ENCODE measurements around the gene CHST3.
"Not testable (repeated sequence)": the region's sequence is repeated elsewhere in the genome, so short reads cannot be mapped to it uniquely, and the experiment has no call there.

CHST3 gene

GRCh38 chr10:71964098-71964742 lies at the start of gene CHST3:
Gene CHST3 (plus strand): TSS chr10:71964395. CDS start chr10:72005843, 41,448 bp downstream.
- DNase-seq (ENCODE audit: low spot score) = no peak

- no peak for DNase-seq (ENCODE audit: low spot score)
Measured at GRCh38 chr10:71916827-71917226, 47.4 kb upstream of the CHST3 start.

GRCh38 chr10:71918992-71919391 lies 45.2 kb upstream of the CHST3 start:
- no peak for DNase-seq (ENCODE audit: low spot score)

GRCh38 chr10:71919956-71920539 lies 44.1 kb upstream of the CHST3 start:
- not testable (repeated sequence) for DNase-seq (ENCODE audit: low spot score)

- DNase-seq (ENCODE audit: low spot score) = no peak
Measured at GRCh38 chr10:71920540-71921323, 43.5 kb upstream of the CHST3 start.

GRCh38 chr10:71921324-71922027 lies 42.7 kb upstream of the CHST3 start:
- DNase-seq (ENCODE audit: low spot score) = no peak

GRCh38 chr10:71923138-71923692 lies 41.0 kb upstream of the CHST3 start:
- DNase-seq (ENCODE audit: low spot score) = no peak

GRCh38 chr10:71924771-71925170 lies 39.4 kb upstream of the CHST3 start:
- DNase-seq (ENCODE audit: low spot score) = no peak

- DNase-seq (ENCODE audit: low spot score) = no peak
Measured at GRCh38 chr10:71927159-71927558, 37.0 kb upstream of the CHST3 start.

- DNase-seq (ENCODE audit: low spot score) = no peak
Measured at GRCh38 chr10:71927776-71928592, 36.2 kb upstream of the CHST3 start.

- DNase-seq (ENCODE audit: low spot score) = no peak
Measured at GRCh38 chr10:71931295-71931694, 32.9 kb upstream of the CHST3 start.

- no peak for DNase-seq (ENCODE audit: low spot score)
Measured at GRCh38 chr10:71933651-71934050, 30.5 kb upstream of the CHST3 start.

GRCh38 chr10:71938211-71938610 lies 26.0 kb upstream of the CHST3 start:
- DNase-seq (ENCODE audit: low spot score) = no peak

GRCh38 chr10:71939304-71939703 lies 24.9 kb upstream of the CHST3 start:
- no peak for DNase-seq (ENCODE audit: low spot score)

GRCh38 chr10:71939861-71940474 lies 24.2 kb upstream of the CHST3 start:
- no peak for DNase-seq (ENCODE audit: low spot score)

GRCh38 chr10:71940752-71941151 lies 23.4 kb upstream of the CHST3 start:
- DNase-seq (ENCODE audit: low spot score) = no peak

GRCh38 chr10:71941318-71941717 lies 22.9 kb upstream of the CHST3 start:
- DNase-seq (ENCODE audit: low spot score) = no peak

- no peak for DNase-seq (ENCODE audit: low spot score)
Measured at GRCh38 chr10:71945819-71946474, 18.2 kb upstream of the CHST3 start.

GRCh38 chr10:71946700-71947099 lies 17.5 kb upstream of the CHST3 start:
- DNase-seq (ENCODE audit: low spot score) = no peak

GRCh38 chr10:71948496-71949067 lies 15.6 kb upstream of the CHST3 start:
- no peak for DNase-seq (ENCODE audit: low spot score)

All from hematopoietic multipotent progenitor cell treated with erythropoietin and hydrocortisone succinate and interleukin-3 and kit ligand, for 15 days (in vitro differentiated cells).